GM11168 (cell line): ENCODE measurements around the gene ARHGAP18.

Source experiments
- in situ Hi-C: fragments of 300-500 bp; cut with MboI; formaldehyde crosslinking; loops from one replicate; pipeline ENCODE4 v1.12.0; 2022; ENCODE audit warnings: low sequenced_read_pairs; ENCODE audit not compliant: unreplicated experiment

ARHGAP18 gene

GRCh38 chr6:129695373-129696027 lies 14.5 kb downstream of the ARHGAP18 start:
- in situ Hi-C loops = no loop called here

GRCh38 chr6:129694036-129694435 lies 15.9 kb downstream of the ARHGAP18 start:
- in situ Hi-C loops = no loop called here

GRCh38 chr6:129692467-129692866 lies 17.5 kb downstream of the ARHGAP18 start:
- in situ Hi-C loops = no loop called here

GRCh38 chr6:129691709-129692108 lies 18.3 kb downstream of the ARHGAP18 start:
- in situ Hi-C loops = no loop called here

GRCh38 chr6:129691043-129691640 lies 18.8 kb downstream of the ARHGAP18 start:
- in situ Hi-C loops = no loop called here

GRCh38 chr6:129686941-129687627 lies 22.9 kb downstream of the ARHGAP18 start:
- in situ Hi-C loops = no loop called here

- in situ Hi-C loops = no loop called here
These were observed 24.3 kb downstream of the ARHGAP18 start for GRCh38 chr6:129685662-129686031.

GRCh38 chr6:129684903-129685661 lies 24.9 kb downstream of the ARHGAP18 start:
- in situ Hi-C loops = no loop called here

GRCh38 chr6:129684323-129684884 lies 25.6 kb downstream of the ARHGAP18 start:
- in situ Hi-C loops = no loop called here

- in situ Hi-C loops = no loop called here
These were observed 26.2 kb downstream of the ARHGAP18 start for GRCh38 chr6:129683601-129684322.

GRCh38 chr6:129681913-129682205 lies 28.1 kb downstream of the ARHGAP18 start:
- in situ Hi-C loops = no loop called here

- in situ Hi-C loops = no loop called here
These were observed 29.3 kb downstream of the ARHGAP18 start for GRCh38 chr6:129680633-129681032.

- in situ Hi-C loops = no loop called here
These were observed 30.2 kb downstream of the ARHGAP18 start for GRCh38 chr6:129679758-129680157.

- in situ Hi-C loops = no loop called here
These were observed 30.7 kb downstream of the ARHGAP18 start for GRCh38 chr6:129679275-129679674.

GRCh38 chr6:129678463-129678862 lies 31.5 kb downstream of the ARHGAP18 start:
- in situ Hi-C loops = no loop called here

- in situ Hi-C loops = no loop called here
These were observed 32.2 kb downstream of the ARHGAP18 start for GRCh38 chr6:129677620-129678325.

GRCh38 chr6:129675669-129676472 lies 34.1 kb downstream of the ARHGAP18 start:
- in situ Hi-C loops = no loop called here

GRCh38 chr6:129673748-129674147 lies 36.2 kb downstream of the ARHGAP18 start:
- in situ Hi-C loops = no loop called here
